SKM-1 (cell line): ENCODE results near the gene CAMK2D.
A peak's percentile ranks its signal among the peaks of the same experiment; 100 is the strongest.
"Not testable (repeated sequence)": the region's sequence is repeated elsewhere in the genome, so short reads cannot be mapped to it uniquely, and the experiment has no call there.

Experiments used
- DNase-seq: peaks from one replicate; lab custom pipeline; 2025; ENCODE audit not compliant: unreplicated experiment; lab: John Stamatoyannopoulos, UW

Gene CAMK2D

DNA sequence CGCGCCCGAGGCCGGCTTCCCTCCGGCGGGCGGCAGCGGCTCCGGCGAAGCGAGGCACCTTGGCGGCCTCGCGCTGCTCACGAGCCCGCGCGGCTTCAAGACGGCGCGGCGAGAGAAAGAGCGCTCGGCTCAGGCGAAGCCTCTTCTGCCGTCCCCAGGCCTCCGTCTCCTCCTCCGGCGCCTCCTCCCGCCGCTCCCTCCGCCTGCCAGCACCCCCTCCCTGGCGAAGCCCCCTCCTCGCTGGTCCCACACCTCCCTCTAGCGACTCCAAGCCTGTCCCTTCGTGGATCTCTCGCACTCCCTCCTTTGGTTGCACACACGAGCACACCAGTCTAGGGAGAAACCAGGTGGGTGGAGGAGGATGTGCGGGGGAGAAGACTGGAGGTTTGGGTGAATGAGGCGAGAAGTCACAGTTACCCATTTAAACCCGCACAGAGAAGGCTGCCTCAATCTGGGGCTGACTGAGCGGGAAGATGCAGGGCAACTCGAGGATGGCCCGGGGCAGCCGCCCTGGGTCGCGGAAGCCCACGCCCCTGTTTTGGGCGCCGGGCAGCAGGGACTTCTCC, at the start of gene CAMK2D:
Gene CAMK2D, minus strand, starts transcription at position 119 of the 566 bp plus-strand sequence. CDS start 670 bp downstream, outside the sequence.
- peak; percentile 48 for DNase-seq

- no peak for DNase-seq
Observed at GRCh38 chr4:113810906-113811305, 49.4 kb upstream of the CAMK2D start.

- peak; percentile 16 for DNase-seq
Observed at GRCh38 chr4:113809311-113809710, 47.8 kb upstream of the CAMK2D start.

- DNase-seq, result no peak
Observed at GRCh38 chr4:113806850-113807249, 45.3 kb upstream of the CAMK2D start.

GRCh38 chr4:113801882-113802281, 40.3 kb upstream of the CAMK2D start:
- no peak for DNase-seq

DNA sequence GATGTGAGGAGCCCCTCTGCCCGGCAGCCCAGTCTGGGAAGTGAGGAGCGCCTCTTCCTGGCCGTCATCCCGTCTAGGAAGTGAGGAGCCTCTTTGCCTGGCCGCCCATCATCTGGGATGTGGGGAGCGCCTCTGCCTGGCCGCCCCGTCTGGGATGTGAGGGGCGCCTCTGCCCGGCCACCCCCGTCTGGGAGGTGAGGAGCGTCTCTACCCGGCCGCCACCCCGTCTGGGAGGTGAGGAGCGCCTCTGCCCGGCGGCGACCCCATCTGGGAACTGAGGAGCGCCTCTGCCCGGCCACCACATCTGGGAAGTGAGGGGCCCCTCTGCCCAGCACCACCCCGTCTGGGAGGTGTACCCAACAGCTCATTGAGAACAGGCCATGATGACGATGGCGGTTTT, 34.8 kb upstream of the CAMK2D start:
- not testable (repeated sequence) for DNase-seq

GRCh38 chr4:113790478-113790877, 28.9 kb upstream of the CAMK2D start:
- peak; percentile 76 for DNase-seq

GRCh38 chr4:113788888-113789287, 27.4 kb upstream of the CAMK2D start:
- DNase-seq, result no peak

DNA sequence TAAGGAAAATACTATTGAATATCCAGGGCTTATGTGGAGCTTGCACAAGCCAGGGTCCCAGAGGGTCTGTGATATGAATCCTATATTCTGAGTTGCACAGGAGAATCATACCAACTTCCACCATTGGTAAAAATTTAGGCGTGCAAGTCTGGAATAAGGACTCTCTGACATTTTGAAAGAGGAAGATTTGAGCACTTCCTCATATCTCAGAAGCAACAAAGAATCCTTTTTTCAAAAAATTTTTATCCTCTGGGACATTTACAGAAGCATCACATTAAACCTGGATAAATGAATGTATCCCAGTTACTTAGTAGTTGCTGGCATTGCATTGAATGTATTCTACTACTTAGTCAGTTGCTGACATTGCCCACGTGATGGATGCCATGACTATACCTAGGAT, 24.2 kb upstream of the CAMK2D start:
- DNase-seq, result no peak

DNA sequence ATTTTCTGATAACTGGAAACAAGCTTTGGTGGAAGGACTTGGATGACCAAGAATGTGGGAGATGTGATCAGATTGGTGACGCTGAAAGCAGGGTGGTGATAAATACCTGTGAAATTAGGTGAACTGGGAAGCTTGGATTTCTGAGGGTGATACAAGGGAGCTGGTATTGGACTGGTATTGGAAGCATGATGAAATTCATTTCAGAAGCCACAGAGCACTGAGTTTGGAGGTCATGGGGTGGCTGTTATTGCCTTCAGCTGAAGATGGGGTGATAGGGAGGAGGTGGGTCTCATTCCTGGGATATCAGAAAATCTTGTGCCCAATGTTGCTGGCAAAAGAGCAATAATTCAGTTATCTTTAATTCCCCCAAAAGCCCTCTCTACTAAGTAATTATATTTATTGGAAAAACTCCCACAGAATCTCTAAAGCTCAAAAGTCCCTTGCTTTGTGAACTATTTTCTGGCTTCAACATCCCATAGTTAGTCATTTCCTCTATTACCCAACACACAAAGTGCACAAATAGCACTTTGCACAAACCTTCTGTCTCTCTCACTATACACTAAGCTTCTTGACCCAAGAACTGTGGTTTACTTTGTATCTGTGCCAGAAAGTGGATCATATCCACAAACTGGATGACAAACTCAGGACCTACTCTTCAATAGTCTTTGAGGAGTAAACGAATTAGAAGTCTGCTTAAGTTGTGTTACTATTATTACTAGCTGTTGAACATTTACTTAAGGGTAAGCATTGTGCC, 23.1 kb upstream of the CAMK2D start:
- DNase-seq, result peak; percentile 81

DNA sequence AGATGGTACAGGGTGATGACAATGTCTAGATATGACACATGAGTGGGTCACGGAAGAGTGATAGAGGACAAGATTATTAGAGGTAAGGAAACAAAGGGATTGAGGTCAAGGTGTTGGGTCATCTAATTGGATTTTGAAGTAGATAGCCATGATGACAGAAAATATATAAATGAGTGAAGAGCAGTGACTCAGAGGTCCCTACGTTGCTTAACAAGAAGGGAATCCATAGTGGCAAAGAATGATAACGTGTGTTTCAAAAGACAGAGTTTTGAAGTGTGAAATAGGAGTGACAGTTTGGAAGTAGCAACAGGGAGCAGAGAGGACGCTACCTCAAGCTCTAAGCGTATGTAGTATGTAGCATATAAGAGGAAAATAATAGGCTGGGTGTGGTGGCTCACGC, 22.2 kb upstream of the CAMK2D start:
- no peak for DNase-seq

GRCh38 chr4:113783289-113783688, 21.8 kb upstream of the CAMK2D start:
- no peak for DNase-seq

- DNase-seq, result no peak
Observed at GRCh38 chr4:113781439-113782040, 20.0 kb upstream of the CAMK2D start.

DNA sequence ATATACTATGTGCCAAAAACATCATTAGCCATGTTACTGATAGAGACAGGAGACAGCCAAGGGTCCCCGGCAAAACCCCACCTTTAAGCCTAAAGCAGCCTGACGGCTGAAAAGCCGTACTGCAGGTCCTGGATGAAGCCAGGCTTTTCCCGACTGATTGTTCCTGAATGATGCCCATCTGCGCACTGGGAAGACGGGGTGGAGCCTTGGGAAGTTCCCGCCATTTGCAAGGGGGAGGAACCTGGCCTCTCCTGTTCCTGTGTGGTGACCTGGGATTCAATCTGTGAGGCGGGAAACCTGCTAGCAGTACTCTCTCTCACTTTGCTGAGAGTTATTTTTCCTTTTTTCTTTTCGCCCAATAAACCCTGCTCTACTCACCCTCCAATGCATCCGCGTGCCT, 15.1 kb upstream of the CAMK2D start:
- DNase-seq, result no peak

GRCh38 chr4:113776016-113776415, 14.5 kb upstream of the CAMK2D start:
- DNase-seq, result no peak

- no peak for DNase-seq
Observed at GRCh38 chr4:113773756-113774155, 12.2 kb upstream of the CAMK2D start.

DNA sequence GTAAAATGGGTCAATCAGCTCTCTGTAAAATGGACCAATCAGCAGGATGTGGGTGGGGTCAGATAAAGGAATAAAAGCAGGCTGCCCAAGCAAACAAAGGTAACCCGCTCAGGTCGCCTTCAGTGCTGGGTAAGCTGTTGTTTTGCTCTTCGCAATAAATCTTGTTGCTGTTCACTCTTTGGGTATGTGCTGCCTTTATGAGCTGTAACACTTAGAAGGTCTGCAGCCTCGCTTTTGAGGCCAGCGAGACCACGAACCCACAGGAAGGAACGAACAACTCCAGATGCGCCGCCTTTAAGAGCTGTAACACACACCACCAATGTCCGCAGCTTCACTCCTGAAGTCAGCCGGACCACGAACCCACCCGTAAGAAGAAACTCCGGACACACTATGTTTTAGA, 11.5 kb upstream of the CAMK2D start:
- no peak for DNase-seq

GRCh38 chr4:113772319-113772718, 10.8 kb upstream of the CAMK2D start:
- no peak for DNase-seq

DNA sequence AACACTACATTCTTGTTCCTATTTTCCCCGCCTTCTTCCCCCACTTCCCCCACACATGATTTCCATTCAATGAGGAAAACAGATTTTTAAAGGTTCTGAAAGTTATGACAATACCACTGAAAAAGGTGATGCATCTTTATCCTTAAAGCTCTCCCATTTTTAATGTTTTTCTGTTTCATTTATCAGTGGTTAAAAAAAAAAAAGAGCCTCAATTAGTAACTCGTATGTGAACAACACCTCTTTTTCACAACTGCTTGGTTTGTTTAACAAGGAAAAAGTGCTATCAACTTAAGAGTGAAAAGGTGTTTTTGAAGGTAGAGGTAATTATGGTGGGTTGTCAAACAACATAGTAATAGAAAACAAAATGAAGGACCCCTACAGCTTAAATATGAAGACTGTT, 8.2 kb upstream of the CAMK2D start:
- no peak for DNase-seq

DNA sequence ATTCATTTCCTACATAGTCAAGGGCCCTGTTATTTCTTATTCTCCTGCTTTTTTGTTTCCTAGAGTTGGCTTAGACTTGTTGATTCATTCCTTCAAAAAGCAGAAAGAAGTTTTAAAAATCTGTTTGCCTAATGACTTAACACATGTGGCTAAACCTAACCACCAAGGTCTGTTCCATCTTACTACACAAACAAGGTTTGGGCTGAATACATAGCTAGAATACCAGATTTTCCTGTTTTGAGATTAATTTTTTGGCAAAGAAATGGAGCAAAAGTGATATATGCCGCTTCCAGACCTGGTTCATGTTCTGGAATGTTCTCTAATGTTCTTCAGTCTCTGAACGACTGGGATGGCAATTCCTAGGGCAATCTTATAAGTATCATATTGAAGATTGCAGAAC, 7.4 kb upstream of the CAMK2D start:
- DNase-seq, result no peak

GRCh38 chr4:113766882-113767281, 5.3 kb upstream of the CAMK2D start:
- DNase-seq, result no peak

GRCh38 chr4:113764720-113765264, 3.3 kb upstream of the CAMK2D start:
- no peak for DNase-seq
